ENCODE data around the gene PCDHGC5.
A peak's percentile ranks its signal among the peaks of the same experiment; 100 is the strongest.

Gene PCDHGC5

DNA sequence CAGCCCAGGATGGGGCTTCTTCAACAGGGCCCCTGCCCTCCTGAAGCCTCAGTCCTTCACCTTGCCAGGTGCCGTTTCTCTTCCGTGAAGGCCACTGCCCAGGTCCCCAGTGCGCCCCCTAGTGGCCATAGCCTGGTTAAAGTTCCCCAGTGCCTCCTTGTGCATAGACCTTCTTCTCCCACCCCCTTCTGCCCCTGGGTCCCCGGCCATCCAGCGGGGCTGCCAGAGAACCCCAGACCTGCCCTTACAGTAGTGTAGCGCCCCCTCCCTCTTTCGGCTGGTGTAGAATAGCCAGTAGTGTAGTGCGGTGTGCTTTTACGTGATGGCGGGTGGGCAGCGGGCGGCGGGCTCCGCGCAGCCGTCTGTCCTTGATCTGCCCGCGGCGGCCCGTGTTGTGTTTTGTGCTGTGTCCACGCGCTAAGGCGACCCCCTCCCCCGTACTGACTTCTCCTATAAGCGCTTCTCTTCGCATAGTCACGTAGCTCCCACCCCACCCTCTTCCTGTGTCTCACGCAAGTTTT is 23.6 kb downstream of the PCDHGC5 start:
- Mint-ChIP-seq H3K27me3 (ENCODE audit: low read depth) (peaks cover 3% of the 10 kb centered on the region), H3K27ac (peak overlapping the region in 1 of 3 experiments; percentile 99), H3K9me3 (no peaks in the 10 kb centered on the region), H3K4me3 (peak overlapping the region; percentile 83 to 89 (median 86)), H3K4me1 (peaks cover 87% of the 10 kb centered on the region), H3K36me3 (ENCODE audit: low read depth) (peaks cover 36% of the 10 kb centered on the region)
- TF ChIP-seq, protein P1, sequence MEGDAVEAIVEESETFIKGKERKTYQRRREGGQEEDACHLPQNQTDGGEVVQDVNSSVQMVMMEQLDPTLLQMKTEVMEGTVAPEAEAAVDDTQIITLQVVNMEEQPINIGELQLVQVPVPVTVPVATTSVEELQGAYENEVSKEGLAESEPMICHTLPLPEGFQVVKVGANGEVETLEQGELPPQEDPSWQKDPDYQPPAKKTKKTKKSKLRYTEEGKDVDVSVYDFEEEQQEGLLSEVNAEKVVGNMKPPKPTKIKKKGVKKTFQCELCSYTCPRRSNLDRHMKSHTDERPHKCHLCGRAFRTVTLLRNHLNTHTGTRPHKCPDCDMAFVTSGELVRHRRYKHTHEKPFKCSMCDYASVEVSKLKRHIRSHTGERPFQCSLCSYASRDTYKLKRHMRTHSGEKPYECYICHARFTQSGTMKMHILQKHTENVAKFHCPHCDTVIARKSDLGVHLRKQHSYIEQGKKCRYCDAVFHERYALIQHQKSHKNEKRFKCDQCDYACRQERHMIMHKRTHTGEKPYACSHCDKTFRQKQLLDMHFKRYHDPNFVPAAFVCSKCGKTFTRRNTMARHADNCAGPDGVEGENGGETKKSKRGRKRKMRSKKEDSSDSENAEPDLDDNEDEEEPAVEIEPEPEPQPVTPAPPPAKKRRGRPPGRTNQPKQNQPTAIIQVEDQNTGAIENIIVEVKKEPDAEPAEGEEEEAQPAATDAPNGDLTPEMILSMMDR (IDR thresholded peaks at IDR 0.05; ENCODE audit: unreplicated experiment in 3 of 3) = peak; percentile 87 to 91 (median 90)

DNA sequence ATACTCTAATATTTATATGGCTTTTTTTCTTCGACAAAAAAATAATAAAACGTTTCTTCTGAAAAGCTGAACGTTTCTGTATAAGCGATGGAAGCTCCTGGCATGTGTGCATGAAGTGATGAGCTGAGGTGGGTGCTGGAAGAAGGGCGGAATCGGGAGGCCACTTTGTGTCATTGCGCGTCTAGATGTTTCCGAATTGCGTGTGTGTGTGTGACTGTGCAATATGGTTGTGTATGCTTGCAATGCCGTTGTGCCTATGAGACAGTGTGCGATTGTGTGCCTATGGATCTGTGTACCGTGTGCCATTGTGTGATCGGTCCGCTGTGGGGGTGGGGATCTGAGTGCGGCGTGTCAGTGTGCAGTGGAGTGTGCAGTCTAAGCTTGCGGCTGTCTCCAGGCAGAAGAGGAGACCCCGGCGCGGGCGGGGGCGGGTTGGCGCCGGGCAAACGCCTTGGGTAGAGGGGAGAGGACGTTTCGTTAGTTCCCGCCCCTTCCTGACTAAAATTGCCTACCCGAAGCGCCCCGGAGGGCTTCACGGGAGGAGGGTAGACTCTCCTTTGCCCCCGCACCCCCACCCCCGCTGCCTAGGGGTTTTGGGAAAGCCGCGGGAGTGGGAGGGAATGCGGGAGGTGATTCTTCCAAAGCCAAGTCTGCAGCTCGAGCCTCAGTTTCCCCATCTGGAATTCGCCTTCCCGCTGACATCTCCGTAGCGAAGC is 24.2 kb downstream of the PCDHGC5 start:
- Mint-ChIP-seq H3K36me3 (ENCODE audit: low read depth) (peaks cover 43% of the 10 kb centered on the region), H3K4me3 (peak overlapping the region; percentile 83 to 89 (median 86)), H3K4me1 (peaks cover 87% of the 10 kb centered on the region), H3K27ac (peak overlapping the region in 1 of 3 experiments; percentile 99), H3K27me3 (ENCODE audit: low read depth) (peaks cover 3% of the 10 kb centered on the region), H3K9me3 (no peaks in the 10 kb centered on the region)
- TF ChIP-seq, protein P1 (IDR thresholded peaks at IDR 0.05; ENCODE audit: unreplicated experiment in 3 of 3) = no peak

DNA sequence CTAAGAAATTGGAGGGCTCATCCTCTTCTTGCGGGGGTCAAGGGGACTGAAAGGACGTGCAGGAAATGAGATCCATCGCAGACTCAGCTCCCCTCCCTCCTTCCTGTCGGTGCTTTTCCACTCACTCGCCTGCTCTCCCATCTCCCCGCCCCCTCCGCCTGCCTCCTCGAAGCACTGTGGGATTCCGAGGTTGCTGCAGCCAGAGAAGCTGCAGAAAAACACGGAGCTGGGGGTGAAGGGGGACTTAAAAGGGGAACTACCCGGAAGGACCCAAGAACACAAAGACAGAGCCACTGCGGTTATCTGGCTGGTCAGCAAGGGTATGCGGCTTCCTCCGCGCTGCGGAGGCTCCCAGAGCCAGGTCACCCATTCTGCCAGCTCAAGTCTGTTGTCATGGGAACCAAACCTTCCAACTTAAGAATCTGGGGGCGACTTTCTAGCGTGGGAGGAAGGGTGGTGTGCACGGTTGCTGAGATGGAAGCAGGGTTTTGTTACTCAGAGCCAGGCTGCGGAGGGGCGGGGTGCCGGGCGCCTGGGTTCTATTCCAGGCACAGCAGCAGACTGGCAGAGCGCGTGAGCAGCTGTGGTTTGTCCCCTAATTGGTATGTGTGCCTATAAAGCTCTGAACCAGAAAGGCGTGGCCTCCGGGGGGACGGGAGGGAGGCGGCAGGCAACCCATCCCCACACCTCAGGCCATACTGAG is 24.9 kb downstream of the PCDHGC5 start:
- TF ChIP-seq, protein P1 (IDR thresholded peaks at IDR 0.05; ENCODE audit: unreplicated experiment in 3 of 3) = no peak
- H3K27me3 Mint-ChIP-seq (ENCODE audit: low read depth) = peaks cover 3% of the 10 kb centered on the region
- peak overlapping the region in 1 of 3 experiments; percentile 99 for H3K27ac Mint-ChIP-seq
- H3K36me3 Mint-ChIP-seq (ENCODE audit: low read depth) = peaks cover 48% of the 10 kb centered on the region
- peak overlapping the region; percentile 83 to 89 (median 86) for H3K4me3 Mint-ChIP-seq
- H3K4me1 Mint-ChIP-seq = peaks cover 87% of the 10 kb centered on the region
- H3K9me3 Mint-ChIP-seq = no peaks in the 10 kb centered on the region

DNA sequence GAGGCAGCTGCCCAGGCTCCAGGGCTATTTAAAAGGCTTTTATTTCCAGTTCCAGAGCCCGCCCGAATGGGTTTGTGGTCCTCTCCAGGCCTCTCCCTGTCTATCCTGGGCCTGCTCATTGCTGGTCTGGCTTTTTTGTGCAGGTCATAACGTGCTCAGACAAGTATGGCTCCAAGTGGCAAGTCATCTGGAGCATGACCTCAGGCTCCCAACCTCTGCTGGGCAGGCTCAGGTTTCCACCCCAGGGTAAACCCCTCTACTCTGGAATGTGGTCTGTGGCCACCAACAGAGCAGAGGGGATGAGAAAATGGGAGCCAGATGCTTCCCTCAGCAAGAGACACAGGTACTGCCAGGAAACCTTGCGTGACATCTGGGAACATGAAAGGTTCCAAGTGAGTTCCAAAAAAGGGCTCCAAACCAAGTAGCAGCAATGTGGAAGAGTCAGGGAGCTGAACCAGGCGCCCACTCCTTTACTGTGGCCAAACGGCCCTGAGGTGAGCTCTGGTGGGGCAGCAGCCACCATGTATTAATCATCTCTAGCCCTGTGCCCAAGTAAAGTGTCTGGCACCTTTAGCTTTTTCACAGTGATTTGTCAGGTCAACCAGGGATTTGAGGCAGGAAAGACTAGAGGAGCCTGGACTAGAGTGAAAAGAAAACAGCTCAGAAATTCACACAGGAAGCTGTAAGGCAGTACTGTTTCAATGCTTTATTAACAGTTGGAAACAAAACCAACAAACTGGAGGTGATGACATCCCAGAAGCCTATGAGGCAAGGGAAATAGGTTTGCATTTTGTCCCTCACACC is 25.7 kb downstream of the PCDHGC5 start:
- Mint-ChIP-seq H3K4me3 (peak overlapping the region; percentile 83 to 89 (median 86)), H3K4me1 (peaks cover 87% of the 10 kb centered on the region), H3K27ac (peak overlapping the region in 1 of 3 experiments; percentile 99), H3K9me3 (no peaks in the 10 kb centered on the region), H3K27me3 (ENCODE audit: low read depth) (peaks cover 3% of the 10 kb centered on the region), H3K36me3 (ENCODE audit: low read depth) (peaks cover 55% of the 10 kb centered on the region)
- TF ChIP-seq, protein P1 (IDR thresholded peaks at IDR 0.05; ENCODE audit: unreplicated experiment in 3 of 3) = no peak

DNA sequence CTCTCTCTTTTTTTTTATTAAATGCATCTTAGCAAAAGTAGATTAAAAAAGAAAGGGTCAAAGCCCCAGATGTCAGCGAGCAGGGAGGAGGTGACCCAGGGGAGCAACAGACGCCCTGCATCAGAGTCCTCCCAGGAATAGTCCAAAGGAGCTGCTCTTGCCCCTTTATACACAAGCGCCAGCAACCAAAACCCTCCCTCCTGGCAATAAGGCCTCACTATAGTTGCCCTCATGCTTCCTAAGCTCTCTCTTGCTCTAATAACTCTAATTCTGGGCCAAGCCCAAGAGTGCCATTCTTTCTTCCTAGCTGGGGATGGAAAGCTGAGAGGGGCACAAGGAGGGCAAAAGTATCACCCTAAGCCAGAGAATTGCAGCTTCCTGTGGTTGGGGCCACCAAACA is 26.3 kb downstream of the PCDHGC5 start:
- TF ChIP-seq, protein P1 (IDR thresholded peaks at IDR 0.05; ENCODE audit: unreplicated experiment in 3 of 3) = no peak
- Mint-ChIP-seq H3K4me1 (peaks cover 87% of the 10 kb centered on the region), H3K4me3 (peak overlapping the region; percentile 54 to 64 (median 63)), H3K27me3 (ENCODE audit: low read depth) (peaks cover 3% of the 10 kb centered on the region), H3K27ac (peak overlapping the region in 1 of 3 experiments; percentile 99), H3K9me3 (no peaks in the 10 kb centered on the region), H3K36me3 (ENCODE audit: low read depth) (peaks cover 55% of the 10 kb centered on the region)
